Measurements from ENCODE around the gene TM9SF4. TPM values are rescaled to one million over a fixed set of nuclear protein-coding genes. Genes with fewer than 3 reads are reported as not detected.
A peak's percentile ranks its signal among the peaks of the same experiment; 100 is the strongest.

TM9SF4 gene
- total RNA-seq, 2 donors from 2014 or later = 33.4 TPM

GRCh38 chr20:32110727-32111126, 1.2 kb downstream of the TM9SF4 start:
- no peak for ATAC-seq (ENCODE audit: insufficient number of reproducible peaks, low FRiP score, low read depth)
- Histone ChIP-seq H3K27ac (no peak overlapping the region), H3K36me3 (no peaks in the 10 kb centered on the region), H3K4me1 (ENCODE audit: control insufficient read depth in 1 of 2, low read depth in 2 of 2) (peaks cover 23 to 24% of the 10 kb centered on the region in 2 donors), H3K9me3 (no peaks in the 10 kb centered on the region), H3K27me3 (replicated peaks; ENCODE audit: insufficient read depth) (no peaks in the 10 kb centered on the region), H3K4me3 (peak overlapping the region; percentile 99)
- no peak for TF ChIP-seq CTCF (IDR thresholded peaks at IDR 0.05)
- DNase-seq (ENCODE audit: low spot score) = no peak

GRCh38 chr20:32111156-32111686, 1.7 kb downstream of the TM9SF4 start:
- no peak for TF ChIP-seq CTCF (IDR thresholded peaks at IDR 0.05)
- Histone ChIP-seq H3K27ac (no peak overlapping the region), H3K27me3 (replicated peaks; ENCODE audit: insufficient read depth) (no peaks in the 10 kb centered on the region), H3K9me3 (no peaks in the 10 kb centered on the region), H3K4me1 (ENCODE audit: control insufficient read depth in 1 of 2, low read depth in 2 of 2) (peaks cover 23 to 28% of the 10 kb centered on the region in 2 donors), H3K4me3 (peak overlapping the region; percentile 99), H3K36me3 (no peaks in the 10 kb centered on the region)
- no peak for DNase-seq (ENCODE audit: low spot score)
- no peak for ATAC-seq (ENCODE audit: insufficient number of reproducible peaks, low FRiP score, low read depth)

GRCh38 chr20:32111753-32112152, 2.2 kb downstream of the TM9SF4 start:
- Histone ChIP-seq H3K9me3 (no peaks in the 10 kb centered on the region), H3K4me3 (no peak overlapping the region), H3K4me1 (ENCODE audit: control insufficient read depth in 1 of 2, low read depth in 2 of 2) (peaks cover 23 to 33% of the 10 kb centered on the region in 2 donors), H3K27me3 (replicated peaks; ENCODE audit: insufficient read depth) (no peaks in the 10 kb centered on the region), H3K27ac (no peak overlapping the region), H3K36me3 (no peaks in the 10 kb centered on the region)
- DNase-seq (ENCODE audit: low spot score) = no peak
- TF ChIP-seq CTCF (IDR thresholded peaks at IDR 0.05) = no peak
- ATAC-seq (ENCODE audit: insufficient number of reproducible peaks, low FRiP score, low read depth) = no peak

- Histone ChIP-seq H3K4me1 (ENCODE audit: control insufficient read depth in 1 of 2, low read depth in 2 of 2) (peaks cover 31 to 41% of the 10 kb centered on the region in 2 donors), H3K27me3 (replicated peaks; ENCODE audit: insufficient read depth) (no peaks in the 10 kb centered on the region), H3K9me3 (no peaks in the 10 kb centered on the region), H3K36me3 (no peaks in the 10 kb centered on the region), H3K27ac (no peak overlapping the region), H3K4me3 (no peak overlapping the region)
- no peak for DNase-seq (ENCODE audit: low spot score)
- no peak for TF ChIP-seq CTCF (IDR thresholded peaks at IDR 0.05)
- ATAC-seq (ENCODE audit: insufficient number of reproducible peaks, low FRiP score, low read depth) = no peak
Observed at GRCh38 chr20:32112841-32113240, 3.3 kb downstream of the TM9SF4 start.

- no peak for TF ChIP-seq CTCF (IDR thresholded peaks at IDR 0.05)
- peaks cover 31 to 41% of the 10 kb centered on the region in 2 donors for H3K4me1 ChIP-seq (ENCODE audit: control insufficient read depth in 1 of 2, low read depth in 2 of 2)
- ATAC-seq (ENCODE audit: insufficient number of reproducible peaks, low FRiP score, low read depth) = no peak
- no peaks in the 10 kb centered on the region for H3K27me3 ChIP-seq (replicated peaks; ENCODE audit: insufficient read depth)
- DNase-seq (ENCODE audit: low spot score) = no peak
- no peak overlapping the region for H3K4me3 ChIP-seq
- H3K9me3 ChIP-seq = no peaks in the 10 kb centered on the region
- H3K27ac ChIP-seq = no peak overlapping the region
- H3K36me3 ChIP-seq = no peaks in the 10 kb centered on the region
Observed at GRCh38 chr20:32113591-32114260, 4.2 kb downstream of the TM9SF4 start.

Data from thoracic aorta (tissue), 2 donors.